ENCODE data around the gene RNASE4. TPM values are rescaled to one million over a fixed set of nuclear protein-coding genes. Genes with fewer than 3 reads are reported as not detected.

Gene RNASE4
- 16.9 and 20.0 TPM in 2 replicates for total RNA-seq

GRCh38 chr14:20683891-20684661 is at the start of gene RNASE4:
Gene RNASE4, plus strand, starts transcription at chr14:20684560. Its CDS starts 14,812 bp downstream, at chr14:20699372.

GRCh38 chr14:20641591-20641990 is 42.8 kb upstream of the RNASE4 start, which contains the start of gene OR6S1:
Gene OR6S1, minus strand, starts transcription at chr14:20641691. Its CDS starts 0 bp downstream, at chr14:20641691.

GRCh38 chr14:20688167-20688839 is 3.9 kb downstream of the RNASE4 start, which contains the start of gene ANG:
Gene ANG, plus strand, starts transcription at chr14:20688764. Its CDS starts 4,801 bp downstream, at chr14:20693565.

GRCh38 chr14:20745571-20746358 is 61.4 kb downstream of the RNASE4 start, which contains the start of gene EDDM3A:
Gene EDDM3A, plus strand, starts transcription at chr14:20745887. Its CDS starts 1,694 bp downstream, at chr14:20747581.

Small RNA genes lying within 50 kb of the gene (small RNA-seq; reads per million reads assigned to genes)
- gene RF00019: not detected

Other genes starting within 250 kb of the RNASE4 start
- under 0.01 TPM in 1 of 2 replicates, not detected in the other for gene KLHL33, start 248.4 kb upstream of the RNASE4 start, total RNA-seq
- 27.9 and 39.0 TPM in 2 replicates for gene OSGEP, start 229.7 kb upstream of the RNASE4 start, total RNA-seq
- gene APEX1, start 229.3 kb upstream of the RNASE4 start, total RNA-seq: 92.7 and 102 TPM in 2 replicates
- 18.8 and 19.2 TPM in 2 replicates for gene PIP4P1, start 223.1 kb upstream of the RNASE4 start, total RNA-seq
- 44.0 and 58.5 TPM in 2 replicates for gene PNP, start 215.2 kb upstream of the RNASE4 start, total RNA-seq
- not detected in 2 replicates for gene RNASE10, start 179.0 kb upstream of the RNASE4 start, total RNA-seq
- not detected in 2 replicates for gene RNASE9, start 123.5 kb upstream of the RNASE4 start, total RNA-seq
- gene RNASE11, start 96.6 kb upstream of the RNASE4 start, total RNA-seq: not detected in 2 replicates
- not detected in 2 replicates for gene RNASE12, start 93.2 kb upstream of the RNASE4 start, total RNA-seq
- not detected in 2 replicates for gene OR6S1, start 42.9 kb upstream of the RNASE4 start, total RNA-seq
- 6.5 and 6.7 TPM in 2 replicates for gene ANG, start 4.2 kb downstream of the RNASE4 start, total RNA-seq
- not detected in 2 replicates for gene EDDM3A, start 61.3 kb downstream of the RNASE4 start, total RNA-seq
- gene EDDM3B, start 83.8 kb downstream of the RNASE4 start, total RNA-seq: not detected in 2 replicates
- gene RNASE6, start 96.7 kb downstream of the RNASE4 start, total RNA-seq: not detected in 2 replicates
- gene RNASE1, start 118.3 kb downstream of the RNASE4 start, total RNA-seq: 0.39 and 0.87 TPM in 2 replicates
- not detected in 2 replicates for gene RNASE3, start 206.8 kb downstream of the RNASE4 start, total RNA-seq

Measured in placental epithelial cell (primary cell).